Measurements from ENCODE around the gene CCL20. TPM values are rescaled to one million over a fixed set of nuclear protein-coding genes. Genes with fewer than 3 reads are reported as not detected.
A peak's percentile ranks its signal among the peaks of the same experiment; 100 is the strongest.

CCL20 gene
- total and polyA plus RNA-seq, 2 donors (not counting 3 experiments of a cell fraction or from before 2014, with no cell fraction given), result 0.32 TPM; not detected in 1

DNA sequence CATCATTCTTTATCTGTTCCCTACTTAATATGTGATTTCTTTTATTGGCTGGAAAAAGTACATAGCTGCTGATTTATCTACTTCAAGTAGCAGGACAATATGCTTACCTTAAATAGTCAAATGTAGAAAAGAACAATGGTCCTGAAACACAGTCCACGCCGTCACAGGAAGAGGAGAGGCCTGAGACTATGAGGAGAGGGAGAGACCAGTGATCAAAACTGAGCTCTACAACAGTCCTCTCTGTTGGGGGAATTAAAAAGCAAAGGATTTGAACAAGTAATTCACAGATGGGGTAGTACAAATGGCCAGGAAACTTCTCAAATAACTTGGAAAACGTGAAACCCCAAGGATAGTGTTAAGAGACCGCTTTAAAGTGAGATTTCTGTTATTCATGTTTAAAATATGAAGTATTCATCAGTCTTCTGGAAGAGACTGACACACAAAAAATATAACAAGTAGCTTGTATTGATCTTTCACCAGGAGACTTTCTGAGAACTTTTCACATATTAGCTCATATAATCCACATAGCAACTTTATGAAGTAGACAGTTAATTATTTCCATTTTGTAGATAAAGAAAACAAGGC, 47.8 kb upstream of the CCL20 start:
- Histone ChIP-seq H2AFZ (ENCODE audit: low read depth, low read length) (peak overlapping the region; percentile 71), H3K9me3 (replicated peaks; ENCODE audit: control insufficient read depth, insufficient read depth, low read length) (no peaks in the 10 kb centered on the region), H4K20me1 (replicated peaks; ENCODE audit: control insufficient read depth, extremely low read depth, insufficient read depth, low read length) (no peaks in the 10 kb centered on the region), H3K36me3 (ENCODE audit: control insufficient read depth in 2 of 2, extremely low read depth in 1 of 2, insufficient read depth in 2 of 2, low read length in 2 of 2) (no peaks in the 10 kb centered on the region), H3K27me3 (ENCODE audit: control insufficient read depth in 2 of 2, insufficient read depth in 2 of 2, low read length in 2 of 2) (no peaks in the 10 kb centered on the region), H3K4me2 (ENCODE audit: insufficient read depth, low read length) (no peak overlapping the region), H3K4me1 (ENCODE audit: control insufficient read depth, extremely low read depth, insufficient read depth, low read length) (peaks cover 7% of the 10 kb centered on the region), H3K9ac (replicated peaks; ENCODE audit: extremely low read depth, insufficient read depth, low read length) (no peak overlapping the region), H3K27ac (ENCODE audit: insufficient read depth, low read depth, low read length) (peak overlapping the region; percentile 29), H3K9me1 (replicated peaks; ENCODE audit: control insufficient read depth, extremely low read depth, insufficient read depth, low read length) (no peaks in the 10 kb centered on the region), H3K4me3 (replicated peaks in 1 of 3; ENCODE audit: insufficient read depth in 1 of 3, low read depth in 1 of 3, low read length in 3 of 3) (no peak overlapping the region), H3K79me2 (ENCODE audit: control insufficient read depth, insufficient read depth, low read length) (no peaks in the 10 kb centered on the region)
- DNase-seq (ENCODE audit: low read depth, low spot score), result no peak
- TF ChIP-seq, protein P1, sequence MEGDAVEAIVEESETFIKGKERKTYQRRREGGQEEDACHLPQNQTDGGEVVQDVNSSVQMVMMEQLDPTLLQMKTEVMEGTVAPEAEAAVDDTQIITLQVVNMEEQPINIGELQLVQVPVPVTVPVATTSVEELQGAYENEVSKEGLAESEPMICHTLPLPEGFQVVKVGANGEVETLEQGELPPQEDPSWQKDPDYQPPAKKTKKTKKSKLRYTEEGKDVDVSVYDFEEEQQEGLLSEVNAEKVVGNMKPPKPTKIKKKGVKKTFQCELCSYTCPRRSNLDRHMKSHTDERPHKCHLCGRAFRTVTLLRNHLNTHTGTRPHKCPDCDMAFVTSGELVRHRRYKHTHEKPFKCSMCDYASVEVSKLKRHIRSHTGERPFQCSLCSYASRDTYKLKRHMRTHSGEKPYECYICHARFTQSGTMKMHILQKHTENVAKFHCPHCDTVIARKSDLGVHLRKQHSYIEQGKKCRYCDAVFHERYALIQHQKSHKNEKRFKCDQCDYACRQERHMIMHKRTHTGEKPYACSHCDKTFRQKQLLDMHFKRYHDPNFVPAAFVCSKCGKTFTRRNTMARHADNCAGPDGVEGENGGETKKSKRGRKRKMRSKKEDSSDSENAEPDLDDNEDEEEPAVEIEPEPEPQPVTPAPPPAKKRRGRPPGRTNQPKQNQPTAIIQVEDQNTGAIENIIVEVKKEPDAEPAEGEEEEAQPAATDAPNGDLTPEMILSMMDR (IDR thresholded peaks at IDR 0.05; ENCODE audit: extremely low read depth in 1 of 2, insufficient read depth in 1 of 2, low read depth in 1 of 2, low read length in 2 of 2), result no peak
- no peak for TF ChIP-seq POLR2A (IDR thresholded peaks at IDR 0.05; ENCODE audit: low read depth, low read length)
- no peak for TF ChIP-seq FOS (IDR thresholded peaks at IDR 0.05; ENCODE audit: borderline replicate concordance, insufficient read depth, low read length)
- ChIA-PET POLR2A (interaction anchor here (0.6 to 1.4 kb wide), 3 partner anchors 191 to 359 kb away, joined by 3 to 5 read pairs (median 4); no protein-coding TSS in a partner anchor), CTCF (interaction anchor here (0.7 to 5.0 kb wide), 59 partner anchors 8 to 1666 kb away, joined by 3 to 139 read pairs (median 4); partner anchors contain the start of genes DAW1, SCYGR5 and SLC19A3)
- dilution Hi-C loops (cut with MboI; ENCODE audit: extremely low pct_ligation_motif_present, low sequenced_read_pairs) (no loop called here), intact Hi-C loops (cut with micrococcal nuclease) (loop anchor here (1.0 to 5.0 kb wide), 10 partner anchors 25 to 636 kb away; partner anchors contain the start of genes AGFG1 and MFF)
- FAIRE-seq, result peak; percentile 21
- BruUV-seq (replicated peaks), result no TSS peak

GRCh38 chr2:227766373-227766883, 47.2 kb upstream of the CCL20 start:
- Histone ChIP-seq H2AFZ (ENCODE audit: low read depth, low read length) (peak overlapping the region; percentile 71), H3K27me3 (ENCODE audit: control insufficient read depth in 2 of 2, insufficient read depth in 2 of 2, low read length in 2 of 2) (no peaks in the 10 kb centered on the region), H3K27ac (ENCODE audit: insufficient read depth, low read depth, low read length) (no peak overlapping the region), H3K4me3 (replicated peaks in 1 of 3; ENCODE audit: insufficient read depth in 1 of 3, low read depth in 1 of 3, low read length in 3 of 3) (no peak overlapping the region), H3K4me2 (ENCODE audit: insufficient read depth, low read length) (no peak overlapping the region), H3K9me3 (replicated peaks; ENCODE audit: control insufficient read depth, insufficient read depth, low read length) (no peaks in the 10 kb centered on the region), H4K20me1 (replicated peaks; ENCODE audit: control insufficient read depth, extremely low read depth, insufficient read depth, low read length) (no peaks in the 10 kb centered on the region), H3K9ac (replicated peaks; ENCODE audit: extremely low read depth, insufficient read depth, low read length) (no peak overlapping the region), H3K4me1 (ENCODE audit: control insufficient read depth, extremely low read depth, insufficient read depth, low read length) (peaks cover 7% of the 10 kb centered on the region), H3K9me1 (replicated peaks; ENCODE audit: control insufficient read depth, extremely low read depth, insufficient read depth, low read length) (no peaks in the 10 kb centered on the region), H3K79me2 (ENCODE audit: control insufficient read depth, insufficient read depth, low read length) (no peaks in the 10 kb centered on the region), H3K36me3 (ENCODE audit: control insufficient read depth in 2 of 2, extremely low read depth in 1 of 2, insufficient read depth in 2 of 2, low read length in 2 of 2) (no peaks in the 10 kb centered on the region)
- dilution Hi-C loops (cut with MboI; ENCODE audit: extremely low pct_ligation_motif_present, low sequenced_read_pairs) (no loop called here), intact Hi-C loops (cut with micrococcal nuclease) (loop anchor here (1.0 to 5.0 kb wide), 10 partner anchors 26 to 636 kb away; partner anchors contain the start of genes AGFG1 and MFF)
- FAIRE-seq (peak; percentile 92), DNase-seq (ENCODE audit: low read depth, low spot score) (peak; percentile 85)
- ChIA-PET POLR2A (interaction anchor here (0.6 to 1.4 kb wide), 3 partner anchors 41 to 360 kb away, joined by 3 to 5 read pairs (median 4); no protein-coding TSS in a partner anchor), CTCF (interaction anchor here (0.7 to 5.0 kb wide), 58 partner anchors 8 to 1665 kb away, joined by 3 to 139 read pairs (median 4); partner anchors contain the start of genes DAW1, SCYGR5 and SLC19A3)
- no TSS peak for BruUV-seq (replicated peaks)
- TF ChIP-seq JUN (IDR thresholded peaks at IDR 0.05; ENCODE audit: borderline replicate concordance, insufficient read depth, insufficient read length, low read depth), result no peak
- TF ChIP-seq, protein P1 (IDR thresholded peaks at IDR 0.05; ENCODE audit: extremely low read depth in 1 of 2, insufficient read depth in 1 of 2, low read depth in 1 of 2, low read length in 2 of 2), result peak; percentile 75 to 79
